NCI-H82 (cell line): ENCODE measurements around the gene PACS2.
"Not testable (repeated sequence)": the region's sequence is repeated elsewhere in the genome, so short reads cannot be mapped to it uniquely, and the experiment has no call there.

Source experiments
- DNase-seq: peaks from one replicate; lab custom pipeline; 2025; lab: John Stamatoyannopoulos, UW

The PACS2 gene

GRCh38 chr14:105315941-105316576 is 1.5 kb downstream of the PACS2 start:
- no peak for DNase-seq

GRCh38 chr14:105316577-105316941 is 2.0 kb downstream of the PACS2 start:
- DNase-seq: no peak

- DNase-seq: no peak
Measured at GRCh38 chr14:105316968-105317510, 2.5 kb downstream of the PACS2 start.

GRCh38 chr14:105317546-105317945 is 3.0 kb downstream of the PACS2 start:
- DNase-seq: no peak

GRCh38 chr14:105322791-105323556 is 8.4 kb downstream of the PACS2 start:
- DNase-seq: no peak

GRCh38 chr14:105323663-105324062 is 9.1 kb downstream of the PACS2 start:
- no peak for DNase-seq

- no peak for DNase-seq
Measured at GRCh38 chr14:105324080-105324778, 9.7 kb downstream of the PACS2 start.

- no peak for DNase-seq
Measured at GRCh38 chr14:105324871-105325270, 10.3 kb downstream of the PACS2 start.

- no peak for DNase-seq
Measured at GRCh38 chr14:105325303-105325702, 10.8 kb downstream of the PACS2 start.

- DNase-seq: no peak
Measured at GRCh38 chr14:105325716-105326567, 11.4 kb downstream of the PACS2 start.

GRCh38 chr14:105326568-105326867 is 12.0 kb downstream of the PACS2 start:
- DNase-seq: no peak

GRCh38 chr14:105326891-105327694 is 12.5 kb downstream of the PACS2 start:
- DNase-seq: no peak

GRCh38 chr14:105327695-105328045 is 13.1 kb downstream of the PACS2 start:
- DNase-seq: not testable (repeated sequence)

GRCh38 chr14:105328070-105328677 is 13.6 kb downstream of the PACS2 start:
- no peak for DNase-seq

GRCh38 chr14:105328678-105329390 is 14.3 kb downstream of the PACS2 start:
- no peak for DNase-seq

GRCh38 chr14:105329411-105330150 is 15.0 kb downstream of the PACS2 start:
- no peak for DNase-seq

- DNase-seq: no peak
Measured at GRCh38 chr14:105330491-105330895, 15.9 kb downstream of the PACS2 start.

GRCh38 chr14:105331575-105332349 is 17.2 kb downstream of the PACS2 start:
- DNase-seq: no peak
